ENCODE results near the gene HSDL1. TPM values are rescaled to one million over a fixed set of nuclear protein-coding genes. Genes with fewer than 3 reads are reported as not detected.

Gene HSDL1
- total RNA-seq, 1 donor from 2014 or later: 18.3 TPM

DNA sequence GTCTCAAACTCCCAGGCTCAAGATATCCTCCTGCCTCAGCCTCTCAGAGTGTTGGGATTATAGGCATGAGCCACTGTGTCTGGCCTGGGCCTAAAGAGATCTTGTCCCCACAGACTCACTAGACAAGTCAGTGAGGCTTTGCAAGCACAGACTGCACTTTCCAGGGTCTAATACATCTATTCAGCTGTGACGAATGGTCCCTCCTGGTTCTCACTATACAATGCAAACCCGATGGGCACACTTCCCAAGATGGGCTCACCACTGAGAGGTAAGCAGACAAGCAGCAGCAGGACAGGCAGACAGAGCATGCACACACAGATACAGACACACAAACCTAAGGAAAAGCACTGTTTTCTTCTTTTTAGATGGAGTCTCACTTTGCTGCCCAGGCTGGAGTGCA, 37.1 kb downstream of the HSDL1 start:
- no peak for DNase-seq (ENCODE audit: low spot score)

GRCh38 chr16:84105948-84106740, 38.8 kb downstream of the HSDL1 start:
- DNase-seq (ENCODE audit: low spot score): no peak

DNA sequence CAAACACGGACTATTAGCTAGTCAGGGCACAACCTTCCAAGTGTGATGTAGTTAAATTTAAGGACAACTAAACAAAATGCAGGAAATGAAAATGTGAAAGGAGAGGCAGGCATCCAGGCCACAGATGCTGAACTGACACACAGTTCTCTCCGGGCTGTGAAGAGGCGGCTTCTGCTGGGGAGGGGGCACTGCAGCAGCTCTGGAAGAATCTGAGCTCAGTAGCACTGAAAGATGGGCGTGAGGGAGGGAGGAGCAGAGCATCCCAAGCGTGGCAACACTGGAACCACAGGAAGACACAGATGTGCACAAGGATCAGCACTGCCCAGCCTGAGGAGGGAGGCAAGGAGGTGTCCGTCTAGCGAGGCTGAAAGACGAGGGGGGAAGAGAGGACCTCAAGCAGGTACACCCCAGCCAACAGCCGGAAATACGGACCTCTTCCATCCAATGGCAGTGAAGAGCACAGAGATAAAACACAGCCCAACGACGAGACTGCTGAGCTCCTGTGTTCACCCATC, 39.6 kb downstream of the HSDL1 start:
- DNase-seq (ENCODE audit: low spot score): no peak

GRCh38 chr16:84104231-84104630, 40.7 kb downstream of the HSDL1 start:
- no peak for DNase-seq (ENCODE audit: low spot score)

DNA sequence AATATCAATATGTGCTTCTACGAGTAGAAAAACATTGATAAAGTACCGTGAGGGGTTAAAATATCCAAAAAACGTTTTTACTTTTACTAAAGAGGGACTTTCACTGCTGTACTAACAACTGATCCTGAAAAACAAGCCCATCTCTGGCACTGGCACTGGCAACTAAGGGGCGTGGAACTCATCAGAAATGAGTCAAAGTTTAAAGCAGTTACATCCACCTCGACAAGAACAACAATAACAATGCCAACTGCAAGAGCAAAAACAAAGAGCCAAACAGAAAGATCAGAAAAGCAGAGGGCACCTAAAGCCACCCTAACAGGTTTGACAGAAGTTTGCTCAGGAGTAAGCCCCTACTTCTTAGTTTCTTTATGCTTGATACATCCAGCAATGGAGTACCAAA, 41.3 kb downstream of the HSDL1 start:
- no peak for DNase-seq (ENCODE audit: low spot score)

- no peak for DNase-seq (ENCODE audit: low spot score)
These were observed 46.0 kb downstream of the HSDL1 start for GRCh38 chr16:84098939-84099338.

- no peak for DNase-seq (ENCODE audit: low spot score)
These were observed 48.5 kb downstream of the HSDL1 start for GRCh38 chr16:84096447-84097005.

GRCh38 chr16:84095466-84095865, 49.5 kb downstream of the HSDL1 start:
- DNase-seq (ENCODE audit: low spot score): no peak

DNA sequence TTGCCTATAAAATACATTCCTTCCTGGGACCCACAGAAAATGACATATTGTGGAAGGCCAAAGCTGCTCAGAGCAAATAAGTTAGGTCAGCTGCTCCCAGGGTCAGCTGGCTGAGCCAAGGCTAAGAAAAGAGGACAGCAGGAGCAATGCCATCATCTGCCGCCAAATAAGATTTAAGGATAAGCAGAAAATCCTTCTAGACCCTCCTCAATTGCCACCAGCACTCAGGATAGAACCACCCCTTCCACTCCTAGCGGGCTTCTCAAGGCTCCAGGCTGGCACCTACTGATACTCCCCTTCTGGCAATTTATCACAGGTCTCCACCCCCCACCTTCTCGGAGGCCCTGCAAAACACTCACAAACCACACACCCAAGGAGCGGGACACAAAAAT, 51.1 kb downstream of the HSDL1 start:
- DNase-seq (ENCODE audit: low spot score): no peak

GRCh38 chr16:84093120-84093878, 51.7 kb downstream of the HSDL1 start:
- DNase-seq (ENCODE audit: low spot score): no peak

DNA sequence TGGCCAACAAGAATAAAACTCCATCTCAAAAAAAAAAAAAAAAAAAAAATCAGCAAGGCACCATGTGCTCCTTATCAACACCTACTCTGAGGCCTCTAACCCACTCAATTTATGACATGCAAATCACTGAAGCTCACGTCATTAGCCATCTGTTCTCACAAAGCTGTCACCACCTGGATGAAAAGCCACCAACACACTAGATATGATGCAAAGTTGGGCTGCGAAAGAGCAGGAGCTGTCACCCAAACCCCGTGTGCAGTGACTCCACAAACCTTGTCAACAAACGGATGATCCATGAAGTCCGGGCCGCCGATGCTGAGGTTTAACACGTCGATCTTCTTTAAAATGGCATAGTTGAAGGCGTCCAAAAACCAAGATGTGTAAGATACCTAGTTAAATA, 53.5 kb downstream of the HSDL1 start:
- DNase-seq (ENCODE audit: low spot score): no peak

GRCh38 chr16:84090211-84090610, 54.8 kb downstream of the HSDL1 start:
- DNase-seq (ENCODE audit: low spot score): no peak

- DNase-seq (ENCODE audit: low spot score): no peak
These were observed 56.1 kb downstream of the HSDL1 start for GRCh38 chr16:84088695-84089395.

DNA sequence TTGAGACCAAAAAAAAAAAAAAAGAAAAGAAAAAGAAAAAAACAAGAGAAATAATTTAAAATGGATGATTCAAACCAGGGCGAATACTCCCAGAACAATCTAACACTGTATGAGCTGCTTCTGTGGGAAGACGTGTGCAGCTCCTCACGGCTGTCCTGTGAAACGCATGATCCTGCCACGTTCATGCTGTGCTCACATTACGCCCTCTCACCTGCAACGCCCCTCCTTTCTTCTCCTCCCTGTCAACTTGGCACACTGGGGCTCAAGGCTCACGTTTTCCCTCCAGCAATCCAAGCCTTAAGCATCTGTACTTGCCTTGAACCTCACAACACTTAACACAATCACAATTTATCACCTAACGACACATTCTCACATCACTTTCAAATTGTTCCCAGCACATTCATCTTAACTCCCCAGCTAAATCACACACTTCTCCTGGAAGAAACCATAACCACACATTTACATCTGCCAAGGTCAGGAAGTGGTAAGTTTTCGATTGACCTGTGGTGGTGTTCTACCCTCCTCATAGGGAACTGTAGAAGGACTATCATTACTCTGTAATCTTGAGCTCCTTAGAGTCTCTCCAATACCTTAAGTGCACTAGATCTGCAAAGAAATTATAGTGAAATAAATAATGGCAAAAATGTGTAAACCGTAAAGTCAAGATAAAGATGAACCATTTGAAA, 57.4 kb downstream of the HSDL1 start:
- DNase-seq (ENCODE audit: low spot score): no peak

DNA sequence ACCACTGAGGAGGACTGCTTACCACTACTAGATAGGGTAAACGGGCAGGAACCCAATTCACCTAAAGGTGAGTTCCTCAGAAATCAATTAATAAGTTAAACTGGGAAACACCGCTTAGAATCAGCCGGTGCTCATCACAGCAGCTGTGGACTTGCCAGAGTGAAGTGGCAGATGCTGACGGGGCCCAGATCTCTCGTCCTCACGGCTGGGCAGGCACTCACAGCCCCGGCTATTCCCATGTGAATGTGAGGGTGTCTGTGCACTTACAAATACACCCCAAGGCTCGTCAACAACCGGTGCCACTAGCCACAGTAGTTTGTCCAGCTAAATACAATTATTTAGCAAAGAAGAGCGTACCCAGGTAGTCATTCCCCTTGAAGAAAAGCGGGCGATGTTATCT, 58.0 kb downstream of the HSDL1 start:
- DNase-seq (ENCODE audit: low spot score): no peak

DNA sequence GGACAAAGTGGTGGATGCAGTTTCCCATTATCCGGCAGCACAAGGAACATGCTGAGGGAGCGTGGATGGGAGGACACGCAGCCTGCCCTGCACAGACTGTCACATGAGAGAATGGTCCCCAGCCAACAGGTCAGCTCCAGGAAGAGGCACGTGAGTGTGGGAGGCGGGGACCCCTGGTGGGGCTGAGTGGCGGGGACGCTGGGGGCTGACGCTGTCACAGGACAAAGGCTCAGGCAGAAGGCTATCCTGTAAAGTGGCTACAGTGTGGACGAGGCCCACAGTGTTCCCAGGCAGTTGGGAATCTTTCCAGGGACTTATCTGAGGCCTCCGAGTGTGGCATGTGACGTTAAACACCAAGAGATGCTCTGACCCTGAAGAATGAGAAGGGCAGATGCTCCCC, 58.6 kb downstream of the HSDL1 start:
- DNase-seq (ENCODE audit: low spot score): no peak

DNA sequence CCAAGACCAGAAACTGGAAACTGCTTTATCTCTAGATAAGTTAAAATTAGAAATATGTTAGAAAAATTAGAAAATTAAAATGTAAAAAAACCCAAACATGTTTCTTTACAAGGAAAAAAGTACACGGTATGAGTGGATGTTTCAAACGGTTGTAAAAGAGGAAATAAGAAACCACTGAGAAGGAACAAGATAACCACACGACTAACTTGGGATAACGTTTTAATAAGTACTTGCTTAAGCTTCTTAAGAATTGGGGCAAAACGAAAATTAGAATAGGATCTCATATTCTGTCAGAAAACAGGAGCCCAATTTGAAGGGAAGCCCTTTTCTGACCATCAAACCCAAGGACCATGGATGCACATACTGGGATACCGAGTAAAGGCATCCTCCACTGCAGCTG, 59.2 kb downstream of the HSDL1 start:
- DNase-seq (ENCODE audit: low spot score): no peak

- DNase-seq (ENCODE audit: low spot score): no peak
These were observed 59.7 kb downstream of the HSDL1 start for GRCh38 chr16:84085271-84085667.

DNA sequence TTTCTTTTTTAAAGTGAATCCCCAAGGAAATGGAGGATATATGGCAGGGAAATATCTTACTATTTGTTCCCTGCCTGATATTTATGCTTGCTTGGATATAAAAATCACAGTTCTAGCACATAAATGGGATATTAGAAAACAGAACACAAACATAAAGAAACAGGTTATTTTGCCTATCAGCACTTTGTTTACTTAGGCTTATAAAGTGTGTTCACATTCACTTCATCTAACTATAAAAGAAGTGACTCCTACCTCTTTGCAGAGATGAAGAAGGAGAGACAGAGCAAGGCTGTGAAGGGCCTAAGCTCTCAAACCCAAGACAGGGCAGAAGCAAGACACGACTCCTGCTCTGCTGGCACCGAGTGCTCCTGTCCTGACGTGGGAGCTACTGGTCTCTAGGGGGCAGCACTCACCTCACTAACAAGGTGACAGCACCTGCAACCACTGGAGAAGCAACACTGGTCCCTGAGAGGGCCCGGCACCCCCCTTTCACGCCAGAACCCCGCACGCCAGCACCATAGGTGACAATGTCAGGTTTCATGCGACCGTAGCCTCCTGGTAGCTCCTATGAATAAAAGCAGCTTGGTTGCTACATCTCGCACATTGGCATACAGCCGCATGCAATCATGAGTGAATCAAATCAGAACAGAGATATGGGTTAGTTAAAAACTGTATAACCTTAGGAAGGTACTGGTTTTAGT, 60.3 kb downstream of the HSDL1 start:
- DNase-seq (ENCODE audit: low spot score): peak; percentile 62

DNA sequence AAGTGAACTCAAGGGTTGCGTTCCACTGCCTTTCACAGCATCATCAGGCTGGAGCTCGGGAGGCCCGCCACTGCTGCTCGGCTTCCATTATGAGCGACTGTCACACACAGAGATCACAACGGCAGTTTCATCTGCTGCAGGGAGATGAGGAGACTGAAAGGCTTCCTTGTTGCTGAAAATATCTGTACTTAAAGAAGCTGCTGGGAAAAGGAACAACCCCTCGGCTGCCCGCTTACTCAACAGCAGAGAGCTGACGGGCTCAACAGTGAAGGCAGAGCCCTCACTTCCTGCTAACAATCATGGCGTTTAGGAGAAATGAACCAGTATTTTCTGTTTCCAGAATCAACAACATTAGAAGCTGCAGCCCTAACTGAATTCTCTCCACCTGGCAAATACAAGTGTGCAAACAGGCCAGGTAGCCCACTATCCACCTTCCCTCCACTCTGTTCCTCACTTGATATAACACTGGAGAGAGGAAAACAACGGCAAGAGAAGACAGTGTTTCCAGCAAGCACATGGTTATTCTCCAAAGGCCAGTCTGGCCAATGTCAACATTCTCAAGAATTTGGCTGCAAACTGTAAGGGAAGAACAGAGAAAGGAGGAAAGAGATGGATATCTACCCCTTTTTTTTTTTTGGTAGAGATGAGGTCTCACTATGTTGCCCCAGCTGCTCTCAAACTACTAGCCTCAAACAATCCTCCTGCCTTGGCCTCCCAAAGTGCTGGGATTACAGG, 62.0 kb downstream of the HSDL1 start:
- DNase-seq (ENCODE audit: low spot score): no peak

Measured in ureter (tissue), 1 donor.